ENCODE results near the gene PIP4K2A. TPM values are rescaled to one million over a fixed set of nuclear protein-coding genes. Genes with fewer than 3 reads are reported as not detected.

The PIP4K2A gene
- total and polyA plus RNA-seq, 2 of the 13 experiments (the other 11 are each of a cell fraction or from before 2014, with no cell fraction given): 9.1 to 22.6 TPM

DNA sequence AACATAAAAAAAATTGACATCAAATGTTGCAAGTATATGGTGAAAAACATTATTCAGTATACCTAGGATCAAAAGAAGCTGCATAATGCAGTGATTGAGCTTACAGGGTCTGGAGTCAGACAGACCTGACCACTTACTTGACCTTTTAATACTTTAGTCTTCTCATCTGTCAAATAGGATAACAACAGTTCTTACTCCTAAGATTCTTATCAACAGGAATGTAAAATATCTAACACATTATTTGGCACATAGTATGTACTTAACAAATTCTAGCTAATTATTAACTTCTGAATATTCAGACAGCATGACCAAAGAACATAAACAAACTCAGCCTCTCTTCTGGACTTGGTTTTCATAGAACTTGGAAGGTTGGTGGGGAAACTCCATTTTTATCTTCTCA lies 45.6 kb upstream of the PIP4K2A start:
- ChIA-PET CTCF (ENCODE audit: low intra/inter-chr PET ratio, low total read pairs) (no interaction called here), POLR2A (no interaction called here)
- BruUV-seq (replicated peaks): no TSS peak
- Histone ChIP-seq H3K27ac (ENCODE audit: extremely low read length, insufficient read depth, low read length) (no peak overlapping the region), H3K36me3 (replicated peaks in 1 of 2; ENCODE audit: control insufficient read depth in 1 of 2, insufficient read depth in 2 of 2, low read length in 2 of 2) (no peaks in the 10 kb centered on the region), H3K79me2 (ENCODE audit: insufficient read depth, low read length) (no peaks in the 10 kb centered on the region), H3K4me2 (ENCODE audit: low read depth, low read length) (0 out of 2 replicates have a peak overlapping the region, but pooled peaks have one; percentile 7), H4K20me1 (ENCODE audit: insufficient read depth, low read length) (no peaks in the 10 kb centered on the region), H3K9ac (ENCODE audit: insufficient read depth, low read depth, low read length) (no peak overlapping the region), H2AFZ (ENCODE audit: low read length) (no peak overlapping the region), H3K9me3 (ENCODE audit: low read length) (no peaks in the 10 kb centered on the region), H3K4me3 (replicated peaks in 1 of 3; ENCODE audit: insufficient read depth in 1 of 3, low read depth in 2 of 3, low read length in 3 of 3) (no peak overlapping the region), H3K4me1 (ENCODE audit: insufficient read depth, low read length) (peaks cover 13% of the 10 kb centered on the region), H3K27me3 (ENCODE audit: control insufficient read depth in 1 of 2, insufficient read depth in 2 of 2, low read length in 2 of 2) (no peaks in the 10 kb centered on the region; a peak in 2 of 5 replicates)
- DNase-seq (ENCODE audit: low spot score) (peak; percentile 72), ATAC-seq (peak; percentile 72), FAIRE-seq (peak; percentile 53)
- in situ Hi-C loops (cut with HindIII; ENCODE audit: extremely low pct_ligation_motif_present, low pct_unique_long_range_greater_than_20kb) (no loop called here), intact Hi-C loops (cut with micrococcal nuclease; ENCODE audit: unreplicated experiment) (no loop called here)
- TF ChIP-seq ZNF629 (CRISPR knock-in tag; conservative IDR thresholded peaks at IDR 0.05) (peak; percentile 52), GFI1 (CRISPR knock-in tag; IDR thresholded peaks at IDR 0.05; ENCODE audit: borderline replicate concordance) (peak; percentile 87), NCOA2 (CRISPR knock-in tag; IDR thresholded peaks at IDR 0.05) (peak; percentile 34; the same call in 1 of the 2 replicates), RARA (CRISPR knock-in tag; IDR thresholded peaks at IDR 0.05) (peak; percentile 21; the same call in 1 of the 2 replicates), MEIS2 (CRISPR knock-in tag; IDR thresholded peaks at IDR 0.05) (no peak), TCF7 (IDR thresholded peaks at IDR 0.05; ENCODE audit: low read depth) (peak; percentile 30; the same call in 1 of the 2 replicates), HDAC1 (CRISPR knock-in tag; IDR thresholded peaks at IDR 0.05) (no peak), HNF1A (IDR thresholded peaks at IDR 0.05; ENCODE audit: low read depth) (peak; percentile 80), HNF1A (CRISPR knock-in tag; IDR thresholded peaks at IDR 0.05; ENCODE audit: borderline replicate concordance) (peak; percentile 34; the same call in 1 of the 2 replicates), ZBTB42 (CRISPR knock-in tag; IDR thresholded peaks at IDR 0.05) (no peak), HDAC2 (CRISPR knock-in tag; IDR thresholded peaks at IDR 0.05) (0 out of 2 replicates have a peak, but pooled peaks have one; percentile 15), NR2F6 (IDR thresholded peaks at IDR 0.05) (peak; percentile 79; the same call in 1 of the 2 replicates), NR2F6 (CRISPR knock-in tag; IDR thresholded peaks at IDR 0.05) (peak; percentile 53)
- TF ChIP-seq, protein P1, sequence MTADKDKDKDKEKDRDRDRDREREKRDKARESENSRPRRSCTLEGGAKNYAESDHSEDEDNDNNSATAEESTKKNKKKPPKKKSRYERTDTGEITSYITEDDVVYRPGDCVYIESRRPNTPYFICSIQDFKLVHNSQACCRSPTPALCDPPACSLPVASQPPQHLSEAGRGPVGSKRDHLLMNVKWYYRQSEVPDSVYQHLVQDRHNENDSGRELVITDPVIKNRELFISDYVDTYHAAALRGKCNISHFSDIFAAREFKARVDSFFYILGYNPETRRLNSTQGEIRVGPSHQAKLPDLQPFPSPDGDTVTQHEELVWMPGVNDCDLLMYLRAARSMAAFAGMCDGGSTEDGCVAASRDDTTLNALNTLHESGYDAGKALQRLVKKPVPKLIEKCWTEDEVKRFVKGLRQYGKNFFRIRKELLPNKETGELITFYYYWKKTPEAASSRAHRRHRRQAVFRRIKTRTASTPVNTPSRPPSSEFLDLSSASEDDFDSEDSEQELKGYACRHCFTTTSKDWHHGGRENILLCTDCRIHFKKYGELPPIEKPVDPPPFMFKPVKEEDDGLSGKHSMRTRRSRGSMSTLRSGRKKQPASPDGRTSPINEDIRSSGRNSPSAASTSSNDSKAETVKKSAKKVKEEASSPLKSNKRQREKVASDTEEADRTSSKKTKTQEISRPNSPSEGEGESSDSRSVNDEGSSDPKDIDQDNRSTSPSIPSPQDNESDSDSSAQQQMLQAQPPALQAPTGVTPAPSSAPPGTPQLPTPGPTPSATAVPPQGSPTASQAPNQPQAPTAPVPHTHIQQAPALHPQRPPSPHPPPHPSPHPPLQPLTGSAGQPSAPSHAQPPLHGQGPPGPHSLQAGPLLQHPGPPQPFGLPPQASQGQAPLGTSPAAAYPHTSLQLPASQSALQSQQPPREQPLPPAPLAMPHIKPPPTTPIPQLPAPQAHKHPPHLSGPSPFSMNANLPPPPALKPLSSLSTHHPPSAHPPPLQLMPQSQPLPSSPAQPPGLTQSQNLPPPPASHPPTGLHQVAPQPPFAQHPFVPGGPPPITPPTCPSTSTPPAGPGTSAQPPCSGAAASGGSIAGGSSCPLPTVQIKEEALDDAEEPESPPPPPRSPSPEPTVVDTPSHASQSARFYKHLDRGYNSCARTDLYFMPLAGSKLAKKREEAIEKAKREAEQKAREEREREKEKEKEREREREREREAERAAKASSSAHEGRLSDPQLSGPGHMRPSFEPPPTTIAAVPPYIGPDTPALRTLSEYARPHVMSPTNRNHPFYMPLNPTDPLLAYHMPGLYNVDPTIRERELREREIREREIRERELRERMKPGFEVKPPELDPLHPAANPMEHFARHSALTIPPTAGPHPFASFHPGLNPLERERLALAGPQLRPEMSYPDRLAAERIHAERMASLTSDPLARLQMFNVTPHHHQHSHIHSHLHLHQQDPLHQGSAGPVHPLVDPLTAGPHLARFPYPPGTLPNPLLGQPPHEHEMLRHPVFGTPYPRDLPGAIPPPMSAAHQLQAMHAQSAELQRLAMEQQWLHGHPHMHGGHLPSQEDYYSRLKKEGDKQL (CRISPR knock-in tag; IDR thresholded peaks at IDR 0.05; ENCODE audit: low read depth): 0 out of 2 replicates have a peak, but pooled peaks have one; percentile 35
